ENCODE data around the gene ZNF841. TPM values are rescaled to one million over a fixed set of nuclear protein-coding genes. Genes with fewer than 3 reads are reported as not detected.

The ZNF841 gene
- total RNA-seq: 19.1 and 22.7 TPM in 2 replicates

GRCh38 chr19:52095172-52096014, at the start of gene ZNF841:
Gene ZNF841 (minus strand): TSS chr19:52095765. CDS start chr19:52084801, 10,964 bp downstream.

DNA sequence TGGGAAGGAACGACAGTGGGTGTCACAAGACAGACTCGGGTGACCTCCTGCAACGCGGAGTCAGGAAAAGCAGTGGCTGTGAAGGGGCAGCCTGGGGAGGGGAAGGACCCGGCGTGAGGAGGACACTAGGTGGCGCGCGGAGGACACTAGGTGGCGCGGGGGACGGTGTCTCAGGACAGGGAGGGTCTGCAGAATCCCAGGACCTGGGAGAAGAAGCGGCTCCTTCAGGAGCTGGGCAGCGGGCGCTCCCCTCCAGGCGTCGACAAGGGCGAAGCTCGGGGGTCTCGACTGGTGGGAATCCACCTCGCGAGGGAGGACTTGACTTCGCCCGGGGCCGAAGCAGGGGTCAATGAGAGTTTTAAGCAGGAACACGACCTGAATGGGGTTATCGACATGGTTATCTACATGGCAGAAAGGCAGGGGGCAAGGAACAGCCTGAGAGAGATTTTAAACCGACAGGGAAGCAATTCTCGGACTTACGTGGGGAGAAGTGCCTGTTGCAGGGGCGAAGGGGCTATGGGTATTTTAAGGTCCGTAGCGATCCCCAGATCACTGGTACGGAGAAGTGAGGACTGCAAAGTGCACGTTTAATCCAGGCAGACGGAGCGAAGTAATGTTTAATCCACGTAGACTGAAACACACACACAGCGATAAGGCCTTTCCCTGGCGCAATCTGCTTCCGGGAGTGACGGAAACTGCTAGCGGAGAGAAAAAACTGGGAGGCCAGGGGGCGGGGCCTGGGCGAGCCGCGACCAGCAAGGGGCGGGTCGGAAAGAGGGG, 43.9 kb upstream of the ZNF841 start, which contains the start of gene ZNF616:
Gene ZNF616, minus strand, starts transcription at position 687 of the 780 bp plus-strand sequence. CDS start 9,426 bp downstream, outside the sequence.

DNA sequence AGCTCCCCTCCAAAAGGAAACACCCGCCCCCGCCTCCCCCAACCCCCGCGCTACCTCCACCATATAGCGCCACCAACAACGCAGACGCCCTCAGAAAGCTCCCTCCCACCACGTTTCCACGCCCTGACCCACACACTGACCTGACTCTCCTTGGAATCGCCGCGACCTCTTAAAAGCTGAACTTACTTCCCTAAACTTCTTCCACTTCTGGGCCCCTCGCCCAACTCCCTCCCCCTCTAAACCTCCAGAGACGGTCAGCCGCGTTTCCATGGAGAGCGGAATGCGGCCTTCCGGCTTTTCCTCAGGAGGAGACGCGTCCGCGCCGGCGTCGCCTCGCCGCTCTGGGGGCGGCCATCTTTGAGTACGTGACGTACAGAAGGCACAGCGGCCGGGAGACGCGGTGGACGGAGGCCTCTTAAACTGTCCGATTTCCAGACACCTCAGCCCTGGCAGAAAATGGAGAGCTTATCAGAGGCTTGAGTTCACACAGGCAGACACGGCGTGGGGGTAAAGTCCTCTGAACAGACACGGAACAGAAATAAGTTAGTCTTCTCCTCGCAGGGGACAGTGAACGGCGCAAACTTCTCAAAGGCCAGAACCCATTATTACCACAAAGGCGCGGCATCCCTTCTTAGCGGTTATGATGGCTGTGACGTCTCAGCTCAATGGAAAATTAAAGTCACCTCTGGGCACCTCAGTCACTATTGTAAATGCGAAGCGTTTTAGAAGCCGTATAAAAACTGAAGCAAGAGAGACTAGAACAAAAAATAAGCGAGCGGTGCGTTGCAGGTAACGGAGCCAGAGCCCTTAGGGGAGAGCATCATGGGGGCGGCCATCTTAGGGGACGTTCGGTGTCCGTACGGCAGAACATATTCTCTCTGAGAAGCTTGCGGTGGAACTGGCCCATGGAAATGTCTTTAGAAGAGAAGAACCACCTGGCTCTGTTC, 46.7 kb downstream of the ZNF841 start, which contains the start of gene ZNF432:
Gene ZNF432, minus strand, starts transcription at position 284 of the 947 bp plus-strand sequence. CDS start 1,970 bp downstream, outside the sequence.

GRCh38 chr19:52028027-52028779, 67.4 kb downstream of the ZNF841 start, which contains the start of gene ZNF614:
Gene ZNF614 (minus strand): TSS chr19:52028379. CDS start chr19:52025745, 2,634 bp downstream.

Small RNA genes lying within 50 kb of the gene (small RNA-seq; reads per million reads assigned to genes)
- 1.7 reads per million, percentile 75 among the genes with 10 or more reads in this experiment for gene RPL37P23

Other genes starting within 250 kb of the ZNF841 start
- gene ZNF577, start 207.8 kb downstream of the ZNF841 start, total RNA-seq: 3.7 and 4.0 TPM in 2 replicates
- gene ZNF649, start 190.7 kb downstream of the ZNF841 start, total RNA-seq: 5.5 and 6.5 TPM in 2 replicates
- 2.9 and 3.7 TPM in 2 replicates for gene ZNF613, start 168.3 kb downstream of the ZNF841 start, total RNA-seq
- gene ZNF350, start 108.9 kb downstream of the ZNF841 start, total RNA-seq: 6.1 and 8.1 TPM in 2 replicates
- 8.6 and 8.8 TPM in 2 replicates for gene ZNF615, start 87.6 kb downstream of the ZNF841 start, total RNA-seq
- 7.3 and 10.8 TPM in 2 replicates for gene ZNF614, start 67.4 kb downstream of the ZNF841 start, total RNA-seq
- 5.5 and 7.0 TPM in 2 replicates for gene ZNF432, start 46.9 kb downstream of the ZNF841 start, total RNA-seq
- 7.8 and 8.8 TPM in 2 replicates for gene ZNF616, start 44.2 kb upstream of the ZNF841 start, total RNA-seq
- gene ZNF836, start 75.9 kb upstream of the ZNF841 start, total RNA-seq: 3.3 and 5.1 TPM in 2 replicates
- 182 and 201 TPM in 2 replicates for gene PPP2R1A, start 94.3 kb upstream of the ZNF841 start, total RNA-seq
- gene ZNF766, start 173.8 kb upstream of the ZNF841 start, total RNA-seq: 7.4 and 8.5 TPM in 2 replicates
- 7.0 and 7.8 TPM in 2 replicates for gene ZNF480, start 201.4 kb upstream of the ZNF841 start, total RNA-seq
- gene ZNF610, start 240.5 kb upstream of the ZNF841 start, total RNA-seq: 0.78 and 2.9 TPM in 2 replicates

All from subcutaneous preadipocyte (primary cell).